HG02938 (cell line): ENCODE results near the gene LRMDA.

Experiments used
- ATAC-seq: cut with Tn5 transposase; IDR thresholded peaks from one replicate; pipeline ENCODE4 v1.9.1; 2021; ENCODE audit warnings: mild to moderate bottlenecking, moderate library complexity; ENCODE audit not compliant: unreplicated experiment

LRMDA gene

DNA sequence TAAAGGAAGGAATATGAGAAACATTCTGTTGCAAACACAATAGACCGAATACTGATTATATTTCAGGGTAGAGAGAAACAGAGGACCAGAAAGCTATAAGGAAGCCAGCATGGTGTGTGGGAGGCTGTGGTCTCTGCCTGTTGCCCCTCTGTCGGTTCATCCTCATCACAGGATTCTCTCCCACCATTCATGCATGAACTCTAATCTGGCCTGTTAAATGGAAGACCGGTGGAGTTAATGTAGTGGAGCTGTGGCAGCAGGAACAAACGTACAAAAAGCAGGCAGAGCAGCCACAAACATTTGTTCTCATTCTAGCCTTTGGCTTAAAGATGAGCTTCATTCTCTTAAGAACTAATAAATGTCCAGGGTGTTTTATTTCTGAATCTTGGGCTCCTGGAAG is 902.4 kb downstream of the LRMDA start:
- no peak for ATAC-seq

GRCh38 chr10:76334255-76334654 is 902.8 kb downstream of the LRMDA start:
- no peak for ATAC-seq

- ATAC-seq, result no peak
Measured at GRCh38 chr10:76336213-76336963, 905.0 kb downstream of the LRMDA start.

DNA sequence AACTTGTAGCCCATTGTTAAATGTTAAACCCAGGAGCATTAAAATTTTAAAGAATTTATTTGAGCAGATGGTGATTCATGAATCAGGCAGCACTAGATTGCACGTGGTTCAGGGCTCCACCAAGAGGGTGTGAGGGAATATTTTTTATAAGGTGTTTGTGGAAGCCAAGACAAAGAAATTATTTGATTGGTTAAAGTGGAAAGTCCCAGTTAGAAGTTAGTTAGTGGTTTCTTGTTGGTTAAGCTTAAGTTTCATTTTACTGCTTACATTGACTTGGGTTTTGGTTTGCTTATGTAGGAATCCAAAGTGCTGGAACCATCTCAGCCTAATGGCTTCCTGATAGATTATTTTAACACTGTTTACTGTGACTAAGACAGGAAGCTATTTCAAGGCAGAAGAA is 906.2 kb downstream of the LRMDA start:
- no peak for ATAC-seq

DNA sequence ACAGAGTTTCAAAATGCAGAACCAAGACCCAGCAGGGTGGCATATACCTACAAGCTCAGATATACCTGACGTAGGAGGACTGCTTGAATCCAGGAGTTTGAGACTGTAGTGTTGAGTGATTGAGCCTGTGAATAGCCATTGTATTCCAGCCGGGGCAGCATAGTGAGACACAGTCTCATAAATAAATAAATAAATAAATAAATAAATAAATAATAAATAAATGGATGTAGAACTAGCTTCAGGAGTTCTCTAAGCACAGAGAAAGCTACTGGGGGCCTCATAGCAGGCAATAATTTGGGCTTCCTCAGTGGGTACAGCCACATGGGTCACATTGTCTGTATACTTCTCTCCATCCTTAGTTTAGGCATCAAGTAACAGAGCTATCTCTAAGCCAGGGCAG is 906.8 kb downstream of the LRMDA start:
- ATAC-seq, result no peak

DNA sequence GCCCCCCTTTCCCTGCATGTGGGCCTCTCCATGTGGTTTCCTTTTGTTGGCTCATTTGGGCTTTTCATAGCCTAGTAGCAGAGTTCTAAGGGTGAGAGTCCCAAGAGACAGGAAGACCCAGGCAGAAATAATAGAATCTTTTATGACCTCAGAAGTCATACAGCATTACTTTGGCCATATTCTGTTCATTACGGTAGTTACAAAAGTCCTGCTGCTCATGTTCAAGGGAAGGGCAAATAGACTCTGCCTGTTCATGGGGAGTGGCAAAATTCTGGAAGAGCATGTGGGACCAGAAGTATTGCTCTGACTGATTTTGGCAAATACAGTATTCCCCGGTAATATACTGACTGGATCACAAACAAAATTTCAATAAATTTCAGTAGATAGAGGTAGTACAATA is 910.3 kb downstream of the LRMDA start:
- no peak for ATAC-seq

DNA sequence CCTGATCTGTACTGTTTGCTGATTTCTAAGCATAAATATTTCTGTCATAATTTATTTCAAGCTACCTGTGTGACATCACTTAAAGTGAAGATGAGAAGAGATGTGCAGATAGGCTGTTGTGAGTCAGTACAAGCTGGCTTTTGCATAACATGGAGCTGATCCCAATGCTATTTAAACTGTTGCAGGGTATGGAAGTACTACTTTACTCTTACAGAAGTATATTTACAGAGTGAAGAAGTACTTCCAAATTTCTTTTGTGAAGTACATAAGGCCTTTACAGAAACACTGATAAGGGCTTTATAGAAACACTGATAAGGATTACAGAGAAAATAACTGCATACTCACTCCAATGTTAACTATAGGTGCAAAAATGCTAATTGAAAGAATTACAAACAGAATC is 911.6 kb downstream of the LRMDA start:
- no peak for ATAC-seq

GRCh38 chr10:76347832-76348231 is 916.4 kb downstream of the LRMDA start:
- no peak for ATAC-seq

DNA sequence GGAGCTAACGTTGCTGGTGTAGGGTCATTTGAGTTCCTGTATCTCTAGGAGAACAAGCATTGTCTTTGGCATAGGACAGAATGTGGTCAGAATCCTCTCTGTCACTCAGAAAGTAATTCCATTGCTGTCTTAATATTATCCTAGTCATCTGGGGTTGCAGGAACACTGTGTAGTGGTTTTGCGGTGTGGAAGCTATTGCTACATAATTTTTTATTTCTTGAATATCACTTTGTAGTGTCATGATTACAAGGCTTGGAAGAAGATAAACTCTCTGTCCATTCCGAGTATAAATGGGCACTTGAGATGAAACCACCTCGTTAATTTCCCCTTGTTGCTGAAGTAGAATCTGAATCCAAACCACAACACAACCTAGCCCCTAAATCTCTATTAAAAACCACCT is 919.2 kb downstream of the LRMDA start:
- no peak for ATAC-seq

GRCh38 chr10:76352300-76352699 is 920.9 kb downstream of the LRMDA start:
- ATAC-seq, result no peak

DNA sequence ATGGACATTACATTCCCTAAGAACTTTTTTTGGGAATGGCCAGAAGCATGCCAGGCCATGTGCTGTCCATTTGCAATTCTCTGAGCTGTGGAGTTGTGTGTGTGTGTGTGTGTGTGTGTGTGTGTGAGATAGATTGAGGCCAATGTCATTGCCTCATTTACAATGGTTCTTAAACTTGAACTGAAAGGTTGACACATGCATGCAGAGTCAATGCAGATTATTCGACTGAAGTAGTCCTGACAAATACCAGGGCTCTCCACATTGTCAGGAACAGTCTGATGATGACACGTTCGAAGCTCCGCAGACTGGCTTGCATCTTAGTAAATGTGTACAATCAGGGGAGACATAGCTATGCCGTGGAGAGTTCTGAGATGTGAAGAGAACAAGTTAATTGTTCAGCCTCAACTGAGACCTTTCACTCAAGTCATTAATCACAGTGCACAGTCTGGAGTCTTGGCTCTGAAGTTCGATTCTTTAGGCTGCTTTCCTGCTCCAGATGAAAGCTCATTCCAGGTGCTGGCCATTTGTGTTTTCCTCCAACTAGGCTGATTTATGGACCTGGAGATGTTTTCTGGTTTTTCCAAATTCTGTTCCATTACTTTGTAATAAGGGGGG is 921.9 kb downstream of the LRMDA start:
- no peak for ATAC-seq

DNA sequence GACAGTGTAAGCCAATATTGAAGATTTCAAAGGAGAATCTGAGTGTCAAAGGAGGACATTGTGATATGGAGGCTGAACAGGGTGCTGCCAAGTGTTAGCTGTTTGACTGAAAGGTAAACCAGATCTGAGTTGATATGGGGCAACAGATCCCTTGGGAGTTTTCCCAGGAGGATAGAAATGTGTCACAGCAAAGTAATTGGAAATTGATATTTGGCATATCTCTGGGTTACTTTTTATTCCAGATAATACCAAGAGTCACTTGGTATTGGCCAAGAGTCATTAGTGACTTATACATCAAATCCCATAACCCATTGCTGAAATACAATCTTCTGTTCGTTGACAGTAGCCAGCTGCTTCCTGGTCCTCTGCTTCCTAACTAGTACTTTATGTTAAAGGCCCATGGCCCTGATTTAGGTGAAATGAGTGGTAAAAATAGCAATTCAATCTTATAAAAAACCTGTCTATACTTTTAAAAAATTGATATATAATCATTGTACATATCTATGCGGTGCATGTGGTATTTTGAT is 922.9 kb downstream of the LRMDA start:
- no peak for ATAC-seq

- no peak for ATAC-seq
Measured at GRCh38 chr10:76354921-76355320, 923.5 kb downstream of the LRMDA start.

- no peak for ATAC-seq
Measured at GRCh38 chr10:76356557-76356956, 925.1 kb downstream of the LRMDA start.

- no peak for ATAC-seq
Measured at GRCh38 chr10:76357726-76358415, 926.4 kb downstream of the LRMDA start.

DNA sequence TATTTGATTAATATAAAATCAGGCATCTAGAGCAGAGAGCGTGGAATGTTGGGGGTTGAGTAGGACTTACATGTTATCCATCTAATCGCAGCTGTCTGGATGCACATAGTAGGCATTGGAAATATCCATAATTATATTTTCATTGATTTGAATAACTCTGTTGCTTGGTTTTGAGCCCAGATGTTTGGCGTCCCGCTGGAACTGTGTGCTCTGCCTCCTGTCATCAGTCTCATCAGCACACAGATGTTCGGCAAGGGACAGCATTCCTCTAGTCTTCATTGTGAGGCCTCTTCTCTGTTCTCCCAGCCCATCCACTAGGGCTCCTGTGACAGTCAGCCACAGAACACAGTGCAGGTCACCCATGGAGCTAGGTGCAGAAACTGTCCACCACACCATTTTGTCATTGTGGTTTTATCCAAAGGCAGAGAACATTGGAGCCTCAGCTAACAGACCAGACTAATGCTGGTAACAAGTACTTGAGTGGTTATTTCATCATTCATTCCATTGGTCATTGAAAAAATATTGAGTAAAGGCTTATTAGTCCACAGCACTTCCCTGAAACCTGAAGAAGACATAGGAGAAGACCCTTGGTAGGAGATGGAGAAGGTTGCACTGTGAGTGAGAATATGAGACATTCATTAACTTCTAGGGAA is 927.4 kb downstream of the LRMDA start:
- no peak for ATAC-seq

- no peak for ATAC-seq
Measured at GRCh38 chr10:76375761-76376160, 944.3 kb downstream of the LRMDA start.

GRCh38 chr10:76382381-76382851 is 951.0 kb downstream of the LRMDA start:
- ATAC-seq, result no peak

DNA sequence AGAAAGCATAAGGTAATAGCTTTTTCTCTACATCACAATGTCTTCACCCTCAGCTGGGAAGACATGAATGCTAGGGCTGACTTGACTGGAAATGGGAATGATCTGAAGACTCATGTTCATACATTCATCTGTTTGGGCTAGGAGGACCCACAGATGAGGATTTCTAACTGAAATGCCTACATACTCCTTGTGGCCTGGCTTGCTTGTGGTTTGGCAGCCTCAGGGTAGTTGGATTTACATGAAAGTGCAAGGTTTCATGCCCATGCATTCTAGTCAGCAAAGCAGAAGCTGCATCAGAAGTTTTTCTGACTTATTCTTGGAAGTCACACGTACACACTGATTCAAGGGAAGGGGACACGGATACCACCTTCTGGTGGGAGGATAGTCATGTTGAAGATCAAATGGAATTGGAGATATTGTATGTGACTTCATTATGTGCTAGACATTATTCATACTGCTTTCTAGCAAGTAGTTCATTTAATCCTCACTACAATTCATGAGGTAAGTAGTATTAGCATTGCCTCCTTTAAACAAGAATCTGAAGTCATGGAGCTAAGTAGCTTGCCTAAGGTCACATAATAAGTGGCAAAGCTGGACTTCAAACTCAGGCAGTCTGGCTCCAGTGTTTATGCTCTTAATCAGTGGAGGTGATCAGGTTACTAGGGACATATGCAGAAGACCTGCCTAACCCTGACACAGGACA is 957.0 kb downstream of the LRMDA start:
- no peak for ATAC-seq

GRCh38 chr10:76393875-76394706 is 962.7 kb downstream of the LRMDA start:
- no peak for ATAC-seq
